ENCODE measurements around the gene C1orf21. TPM values are rescaled to one million over a fixed set of nuclear protein-coding genes. Genes with fewer than 3 reads are reported as not detected.

Gene C1orf21
- total and polyA plus RNA-seq, 5 experiments from 2014 or later: 0.60 to 30.9 (median 0.84) TPM

DNA sequence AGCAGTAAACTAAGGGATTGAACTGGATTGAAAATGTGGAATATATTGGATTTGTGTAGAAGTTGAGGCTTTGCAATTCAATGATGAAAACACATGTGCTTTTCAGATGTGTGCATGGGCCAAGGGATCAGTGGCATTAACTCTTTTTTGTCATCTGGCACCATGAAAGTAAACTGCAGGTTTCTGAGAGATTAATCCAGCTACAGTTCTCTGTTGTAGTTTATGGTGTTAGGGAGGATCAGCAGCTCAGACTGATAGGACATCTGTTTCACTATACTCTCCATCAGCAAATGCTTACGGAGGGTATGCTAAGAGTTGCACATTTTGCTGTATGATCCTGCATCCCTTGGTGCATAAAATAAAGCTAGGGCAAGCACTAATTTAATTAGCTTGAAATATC lies 82.6 kb downstream of the C1orf21 start:
- peaks cover 0 to 6% (median 0%) of the 10 kb centered on the region in 9 donors for H3K9me3 Mint-ChIP-seq
- H3K4me3 Mint-ChIP-seq: no peak overlapping the region
- H3K4me1 Mint-ChIP-seq: peaks cover 0 to 2% (median 0%) of the 10 kb centered on the region in 4 donors
- ATAC-seq (no peak), DNase-seq (no peak)
- peaks cover 0 to 17% (median 0%) of the 10 kb centered on the region in 5 donors for H3K27me3 Mint-ChIP-seq
- POLR2A ChIA-PET: interaction anchor here (0.6 kb wide), 1 partner anchor 25 kb away, joined by 5 read pairs; no protein-coding TSS in a partner anchor
- H3K36me3 Mint-ChIP-seq: no peaks in the 10 kb centered on the region
- no peak overlapping the region for H3K27ac Mint-ChIP-seq

DNA sequence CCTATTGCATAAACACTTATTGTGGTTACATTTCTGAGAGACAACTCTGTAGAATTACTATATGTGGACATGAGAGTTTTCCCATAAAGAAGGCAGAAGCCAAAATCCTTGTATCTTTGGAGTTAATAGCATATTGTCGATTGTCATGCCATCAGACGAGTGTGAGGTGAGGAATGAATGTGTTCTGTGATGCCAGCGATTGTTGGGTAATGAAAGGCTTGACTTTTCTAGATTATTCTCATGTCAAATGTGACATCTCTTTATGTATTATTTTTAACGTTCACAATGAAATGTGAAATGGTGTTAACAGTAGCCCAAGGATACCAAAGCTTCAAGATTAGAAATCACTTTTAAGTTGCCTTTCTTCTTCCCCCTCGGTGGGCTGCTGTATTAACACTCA lies 84.9 kb downstream of the C1orf21 start:
- DNase-seq: no peak
- Mint-ChIP-seq H3K36me3 (no peaks in the 10 kb centered on the region), H3K27ac (no peak overlapping the region), H3K27me3 (peaks cover 0 to 12% (median 0%) of the 10 kb centered on the region in 5 donors), H3K4me1 (no peaks in the 10 kb centered on the region), H3K4me3 (no peak overlapping the region), H3K9me3 (peaks cover 0 to 7% (median 3%) of the 10 kb centered on the region in 9 donors)
- no peak for ATAC-seq
- POLR2A ChIA-PET: no interaction called here

DNA sequence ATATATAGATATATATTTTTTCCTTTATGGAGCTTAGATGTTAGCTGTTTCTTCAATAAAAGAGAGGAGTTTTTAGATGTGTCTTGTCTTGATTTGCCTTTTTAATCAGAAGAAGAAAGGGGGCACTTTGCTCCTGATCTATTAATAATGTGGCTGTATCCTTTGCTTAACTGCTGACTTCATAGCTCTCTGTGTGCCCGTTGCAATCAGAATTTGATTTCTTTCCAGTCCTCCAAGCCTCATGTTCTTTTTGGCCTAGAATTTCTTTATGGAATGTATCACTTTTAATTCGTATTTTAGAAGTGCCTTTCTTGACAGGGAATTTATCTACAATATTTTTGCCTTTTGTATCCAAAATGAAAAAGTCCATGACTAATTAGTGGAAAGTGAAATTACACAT lies 85.3 kb downstream of the C1orf21 start:
- peaks cover 0 to 7% (median 3%) of the 10 kb centered on the region in 9 donors for H3K9me3 Mint-ChIP-seq
- ATAC-seq: no peak
- DNase-seq: no peak
- H3K4me3 Mint-ChIP-seq: no peak overlapping the region
- H3K27me3 Mint-ChIP-seq: peaks cover 0 to 12% (median 0%) of the 10 kb centered on the region in 5 donors
- POLR2A ChIA-PET: no interaction called here
- no peaks in the 10 kb centered on the region for H3K4me1 Mint-ChIP-seq
- no peak overlapping the region for H3K27ac Mint-ChIP-seq
- no peaks in the 10 kb centered on the region for H3K36me3 Mint-ChIP-seq

DNA sequence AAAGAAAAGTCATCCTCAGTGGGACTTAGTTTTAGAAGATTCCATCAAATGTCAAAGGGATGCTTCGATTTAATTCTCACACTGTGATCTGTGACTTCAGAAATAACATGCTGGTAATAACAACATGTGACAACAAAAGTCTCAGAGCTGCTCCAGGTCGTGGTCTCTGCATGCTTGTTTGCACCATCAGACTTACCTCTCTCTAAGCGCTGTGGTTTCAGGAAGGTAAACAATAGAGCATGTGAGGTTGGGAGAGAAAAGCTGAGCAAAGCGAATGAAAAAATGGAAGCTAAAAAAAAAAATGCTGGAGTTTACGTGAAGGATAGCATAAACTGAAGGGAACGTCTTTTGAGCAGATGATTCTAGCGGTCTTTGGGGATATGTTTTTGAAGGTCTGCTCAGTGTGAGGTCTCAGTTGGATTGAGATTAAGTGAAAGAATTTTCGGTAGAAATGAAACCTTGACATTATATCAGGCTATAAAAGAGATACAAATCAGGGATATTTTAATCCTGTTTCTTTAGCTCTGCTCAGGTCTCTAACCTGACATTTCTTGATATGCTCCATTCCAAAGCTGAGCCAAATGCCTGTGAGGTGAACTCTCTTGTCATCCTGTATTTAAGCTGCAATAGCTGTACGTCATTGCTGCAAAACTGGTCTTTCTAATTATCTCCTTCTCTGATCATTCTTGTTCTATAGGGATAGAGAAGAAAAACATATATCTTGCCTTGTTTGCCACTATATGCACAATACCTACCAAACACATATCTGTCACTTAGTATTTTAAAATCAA lies 86.5 kb downstream of the C1orf21 start:
- ATAC-seq: no peak
- POLR2A ChIA-PET: no interaction called here
- Mint-ChIP-seq H3K4me3 (no peak overlapping the region), H3K4me1 (no peaks in the 10 kb centered on the region), H3K27ac (no peak overlapping the region), H3K27me3 (peaks cover 0 to 4% (median 0%) of the 10 kb centered on the region in 5 donors), H3K36me3 (no peaks in the 10 kb centered on the region), H3K9me3 (peaks cover 0 to 7% (median 3%) of the 10 kb centered on the region in 9 donors)
- DNase-seq: no peak

DNA sequence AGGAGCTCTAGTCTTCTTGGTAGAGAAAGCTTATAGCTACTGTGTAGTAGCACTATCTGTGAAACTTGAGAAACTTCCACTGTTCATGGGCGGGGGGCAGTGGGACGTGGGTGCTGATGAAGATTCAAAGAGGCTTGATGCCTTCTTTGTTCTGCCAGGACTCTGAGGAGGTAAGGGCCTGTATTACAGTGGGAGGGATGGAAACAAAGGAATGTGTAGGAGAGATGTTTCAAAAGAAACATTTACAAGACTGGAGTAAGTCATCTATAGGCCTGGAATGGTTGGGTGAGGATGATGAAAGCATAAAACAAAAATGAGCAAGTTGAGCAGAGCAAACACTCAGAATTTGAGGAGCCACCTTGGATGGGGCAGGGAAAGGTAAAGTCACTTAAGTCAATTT lies 89.4 kb downstream of the C1orf21 start:
- Mint-ChIP-seq H3K4me3 (no peak overlapping the region), H3K9me3 (peaks cover 0 to 7% (median 3%) of the 10 kb centered on the region in 9 donors), H3K36me3 (no peaks in the 10 kb centered on the region), H3K27me3 (peaks cover 0 to 4% (median 0%) of the 10 kb centered on the region in 5 donors), H3K27ac (no peak overlapping the region), H3K4me1 (no peaks in the 10 kb centered on the region)
- ATAC-seq (no peak), DNase-seq (no peak)
- POLR2A ChIA-PET: no interaction called here

DNA sequence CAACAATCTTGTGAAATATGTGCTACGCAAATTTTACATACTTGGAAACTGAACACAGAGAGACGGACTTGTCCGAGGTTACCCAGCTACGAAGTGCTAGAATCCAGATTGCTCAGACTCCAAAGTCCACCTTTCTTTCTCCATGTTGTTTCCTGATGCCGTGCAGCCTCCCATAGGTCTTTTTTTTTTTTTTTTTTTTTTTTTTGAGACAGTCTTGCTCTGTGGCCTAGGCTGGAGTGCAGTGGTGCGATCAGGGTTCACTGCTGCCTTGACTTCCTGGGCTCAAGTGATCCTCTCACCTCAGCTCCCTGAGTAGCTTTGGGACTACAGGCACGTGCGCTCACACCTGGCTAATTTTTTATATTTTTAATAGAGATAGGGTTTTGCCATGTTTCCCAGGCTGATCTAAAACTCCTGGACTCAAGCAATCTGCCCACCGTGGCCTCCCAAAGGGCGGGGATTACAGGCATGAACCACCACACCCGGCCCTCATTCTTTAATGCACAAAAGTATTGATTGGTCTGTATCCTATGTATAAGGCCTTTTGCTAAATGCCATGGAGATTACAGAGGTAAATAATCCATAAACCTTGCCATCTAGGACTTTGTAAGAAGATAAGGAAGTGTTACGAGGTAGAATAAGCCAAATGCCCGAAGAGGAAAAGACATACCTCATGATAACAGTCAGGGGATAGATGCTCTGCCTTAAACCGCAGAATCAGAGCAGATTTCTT lies 92.8 kb downstream of the C1orf21 start:
- H3K4me1 Mint-ChIP-seq: peaks cover 0 to 2% (median 0%) of the 10 kb centered on the region in 4 donors
- no peak for ATAC-seq
- no peak for DNase-seq
- H3K27me3 Mint-ChIP-seq: peaks cover 0 to under 1% (median 0%) of the 10 kb centered on the region in 5 donors
- H3K27ac Mint-ChIP-seq: no peak overlapping the region
- no peaks in the 10 kb centered on the region for H3K36me3 Mint-ChIP-seq
- no peak overlapping the region for H3K4me3 Mint-ChIP-seq
- peaks cover 0 to 4% (median 0%) of the 10 kb centered on the region in 9 donors for H3K9me3 Mint-ChIP-seq
- POLR2A ChIA-PET: no interaction called here

DNA sequence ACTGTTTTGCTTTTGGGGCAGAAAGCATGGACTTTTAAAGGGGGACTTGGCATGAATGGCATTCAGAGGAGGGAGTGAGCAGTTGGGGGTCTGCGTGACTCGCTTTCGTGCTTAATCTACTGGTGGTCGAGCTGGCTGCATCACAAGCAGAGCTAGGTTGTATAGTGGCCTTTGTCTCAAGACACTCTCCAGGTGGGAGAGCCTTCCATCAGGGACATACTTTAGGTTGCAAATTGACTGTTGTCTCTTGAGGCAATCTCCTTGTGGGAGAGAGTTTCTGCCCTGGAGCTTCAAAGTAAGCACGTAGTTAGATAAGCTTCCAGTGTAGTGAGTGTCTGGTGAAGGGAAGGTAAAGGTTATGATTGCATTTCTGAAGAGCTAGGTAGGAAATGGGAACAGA lies 93.9 kb downstream of the C1orf21 start:
- no peaks in the 10 kb centered on the region for H3K36me3 Mint-ChIP-seq
- H3K4me1 Mint-ChIP-seq: peaks cover 0 to 2% (median 0%) of the 10 kb centered on the region in 4 donors
- POLR2A ChIA-PET: no interaction called here
- peaks cover 0 to 2% (median 0%) of the 10 kb centered on the region in 5 donors for H3K27me3 Mint-ChIP-seq
- DNase-seq (no peak), ATAC-seq (no peak)
- H3K9me3 Mint-ChIP-seq: peaks cover 0 to 4% (median 0%) of the 10 kb centered on the region in 9 donors
- no peak overlapping the region for H3K4me3 Mint-ChIP-seq
- no peak overlapping the region for H3K27ac Mint-ChIP-seq

DNA sequence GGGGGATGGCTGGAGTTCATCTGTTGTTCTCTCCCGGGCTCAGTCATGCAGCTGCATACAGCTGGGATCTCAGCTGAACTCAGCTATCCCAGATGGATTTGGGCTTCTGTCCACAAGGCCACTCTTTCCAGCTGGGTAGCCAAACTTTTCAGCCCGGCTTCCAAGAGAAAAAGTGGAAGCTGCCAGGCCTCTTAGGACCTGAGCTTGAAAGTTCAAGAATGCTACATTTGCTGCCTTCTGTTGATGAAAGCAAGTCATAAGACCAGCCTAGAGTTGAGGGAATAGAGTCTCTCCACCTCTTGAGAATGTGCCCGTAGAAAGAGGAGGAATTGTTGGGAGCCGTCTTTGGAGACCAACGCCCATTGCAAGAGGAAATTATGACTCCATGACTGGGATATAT lies 95.3 kb downstream of the C1orf21 start:
- DNase-seq (no peak), ATAC-seq (no peak)
- Mint-ChIP-seq H3K36me3 (no peaks in the 10 kb centered on the region), H3K27me3 (peaks cover 0 to 2% (median 0%) of the 10 kb centered on the region in 5 donors), H3K27ac (no peak overlapping the region), H3K4me1 (peaks cover 0 to 2% (median 0%) of the 10 kb centered on the region in 4 donors), H3K4me3 (no peak overlapping the region), H3K9me3 (peaks cover 0 to 2% (median 0%) of the 10 kb centered on the region in 9 donors)
- POLR2A ChIA-PET: no interaction called here

DNA sequence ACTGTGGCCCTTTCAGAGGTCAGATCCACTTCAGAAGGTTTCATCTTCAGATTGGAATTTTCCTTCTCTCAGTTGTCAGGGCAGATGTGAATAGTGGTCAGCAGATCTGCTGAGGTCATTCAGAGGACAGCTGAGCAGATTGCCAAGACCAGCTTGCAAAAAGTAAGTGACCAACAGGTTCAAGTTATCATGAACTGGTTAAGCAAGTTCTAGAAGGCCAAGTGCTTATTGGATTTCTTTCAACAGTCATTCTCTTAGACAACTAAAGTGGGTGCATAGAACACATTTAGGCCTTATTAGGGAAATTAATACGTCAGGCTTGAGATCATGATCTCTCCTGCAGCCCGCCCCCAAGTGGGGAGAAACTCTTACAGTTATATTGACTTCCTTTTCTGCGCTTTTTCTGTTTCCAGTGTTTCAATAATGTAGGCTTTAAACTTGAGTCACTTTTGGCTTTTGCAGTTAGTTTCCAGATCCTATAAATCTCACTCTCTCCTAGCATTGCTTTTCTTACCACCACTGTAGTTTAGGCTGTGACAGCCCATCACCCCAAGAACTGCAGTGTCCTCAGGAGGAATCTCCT lies 96.4 kb downstream of the C1orf21 start:
- no peak overlapping the region for H3K4me3 Mint-ChIP-seq
- ATAC-seq: no peak
- H3K4me1 Mint-ChIP-seq: peaks cover 0 to 2% (median 0%) of the 10 kb centered on the region in 4 donors
- H3K27ac Mint-ChIP-seq: no peak overlapping the region
- peaks cover 0 to 2% (median 0%) of the 10 kb centered on the region in 5 donors for H3K27me3 Mint-ChIP-seq
- POLR2A ChIA-PET: no interaction called here
- no peaks in the 10 kb centered on the region for H3K36me3 Mint-ChIP-seq
- no peak for DNase-seq
- H3K9me3 Mint-ChIP-seq: peaks cover 0 to 2% (median 0%) of the 10 kb centered on the region in 9 donors

DNA sequence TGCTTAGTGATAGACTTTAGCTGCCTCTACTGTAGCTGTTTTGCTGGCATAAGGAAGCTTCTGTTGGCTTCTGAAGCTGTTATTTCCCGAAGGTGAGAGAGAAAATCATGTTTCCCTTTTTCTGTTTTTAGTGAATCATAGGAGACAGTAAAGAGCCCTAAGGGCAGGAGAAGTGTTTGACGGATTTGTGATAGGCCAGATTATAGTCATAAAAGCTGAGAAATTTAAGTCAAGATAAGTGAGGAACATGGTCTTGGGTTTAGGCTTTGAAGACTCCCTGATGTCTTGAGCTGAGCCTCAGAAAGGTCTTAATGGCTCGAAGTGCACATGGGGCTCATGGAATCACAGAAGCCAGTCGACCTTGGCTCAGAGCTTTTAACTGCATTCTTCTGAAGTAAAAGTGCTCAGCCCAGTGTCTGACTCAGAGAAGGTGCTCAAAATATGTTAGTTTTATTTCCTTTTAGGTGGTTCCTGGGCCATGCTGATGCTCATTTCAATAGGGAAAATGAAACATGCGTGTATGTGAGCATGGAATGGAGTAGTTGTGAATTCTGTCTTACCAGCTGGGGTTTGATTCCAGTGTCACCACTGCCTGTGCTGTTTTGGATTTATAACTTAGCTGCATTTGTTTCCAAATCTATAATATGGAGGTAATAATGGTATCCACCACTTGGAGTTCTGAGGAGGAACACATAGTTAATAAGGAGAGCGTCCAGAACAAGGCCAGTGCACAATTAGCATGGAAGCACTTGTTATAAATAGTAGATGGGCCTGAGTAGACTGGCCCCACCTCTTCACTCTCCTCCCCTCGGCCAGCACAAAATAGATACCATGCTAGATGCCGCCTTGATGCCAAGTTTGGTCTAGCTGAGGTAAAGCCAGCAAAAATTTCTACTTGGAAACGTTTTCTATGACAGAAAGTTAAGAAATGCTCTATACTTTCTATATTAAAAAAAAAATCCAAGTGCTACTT lies 99.2 kb downstream of the C1orf21 start:
- no peak for ATAC-seq

DNA sequence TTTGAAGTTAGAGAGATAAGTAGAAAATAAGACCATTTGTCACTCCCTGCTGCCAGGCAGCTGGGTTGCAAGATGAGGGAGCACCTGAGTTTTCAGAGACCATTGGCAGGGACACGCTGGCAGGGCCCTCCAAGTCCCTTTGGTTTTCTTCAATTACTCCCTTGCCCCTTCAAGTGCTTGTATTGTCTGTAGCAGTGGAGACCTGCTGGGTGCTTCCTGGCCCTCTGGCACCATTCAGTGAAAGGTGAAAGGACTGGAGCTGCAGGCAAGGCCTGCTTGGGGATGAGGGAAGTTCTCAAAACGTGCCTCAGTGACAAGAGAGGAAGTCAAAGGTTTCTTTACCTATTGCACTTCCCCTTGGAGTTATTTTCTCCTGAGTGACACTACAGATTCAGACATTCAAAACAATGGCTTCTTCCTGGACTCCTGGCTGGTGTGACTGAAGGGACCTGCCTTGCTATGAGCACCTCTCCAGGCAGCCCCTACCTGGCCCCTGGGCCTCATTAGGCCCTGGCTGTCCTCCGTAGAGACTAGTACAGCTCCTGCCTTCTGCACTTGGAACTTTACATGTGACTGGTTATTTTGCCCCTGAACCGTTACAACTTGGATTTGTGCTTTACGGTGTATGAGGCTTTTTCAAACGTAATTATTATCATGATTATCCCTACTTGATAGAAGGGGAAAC lies 100.1 kb downstream of the C1orf21 start:
- ATAC-seq (no peak), DNase-seq (no peak)
- H3K4me3 Mint-ChIP-seq: no peak overlapping the region
- no peaks in the 10 kb centered on the region for H3K36me3 Mint-ChIP-seq
- H3K27ac Mint-ChIP-seq: no peak overlapping the region
- peaks cover 0 to 2% (median 0%) of the 10 kb centered on the region in 5 donors for H3K27me3 Mint-ChIP-seq
- peaks cover 0 to 17% (median 1%) of the 10 kb centered on the region in 4 donors for H3K4me1 Mint-ChIP-seq
- no peaks in the 10 kb centered on the region for H3K9me3 Mint-ChIP-seq
- POLR2A ChIA-PET: no interaction called here

More for the DNA sequence above, 99.2 kb downstream of the C1orf21 start:
- no peak for DNase-seq
- peak overlapping the region in 1 of 10 donors; percentile 11 for H3K27ac Mint-ChIP-seq
- H3K4me1 Mint-ChIP-seq: peaks cover 0 to 9% (median 0%) of the 10 kb centered on the region in 4 donors
- H3K9me3 Mint-ChIP-seq: no peaks in the 10 kb centered on the region
- no peak overlapping the region for H3K4me3 Mint-ChIP-seq
- POLR2A ChIA-PET: no interaction called here
- peaks cover 0 to 2% (median 0%) of the 10 kb centered on the region in 5 donors for H3K27me3 Mint-ChIP-seq
- no peaks in the 10 kb centered on the region for H3K36me3 Mint-ChIP-seq
